ENCODE data around the gene AP1M1.
"Not testable (repeated sequence)": the region's sequence is repeated elsewhere in the genome, so short reads cannot be mapped to it uniquely, and the experiment has no call there.

The AP1M1 gene

DNA sequence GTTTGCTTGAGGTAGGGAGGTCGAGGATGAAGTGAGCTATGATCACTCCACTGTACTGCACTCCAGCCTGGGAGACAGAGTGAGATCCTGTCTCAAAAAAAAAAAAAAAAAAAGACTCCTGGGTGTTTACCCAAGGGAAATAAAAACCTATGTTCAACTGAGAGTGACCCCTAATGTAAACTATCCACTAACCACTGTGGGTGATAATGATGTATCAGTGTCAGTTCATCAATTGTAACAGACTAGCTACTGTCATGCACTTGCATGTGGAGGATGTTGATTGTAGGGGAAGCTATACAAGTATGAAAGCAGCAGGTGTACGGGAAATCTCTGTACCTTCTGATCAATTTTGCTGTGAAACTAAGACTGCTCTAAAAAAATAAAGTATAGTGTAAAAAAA is 21.8 kb upstream of the AP1M1 start:
- Histone ChIP-seq H3K27ac (no peak overlapping the region), H3K27me3 (ENCODE audit: insufficient read depth, low read depth) (no peaks in the 10 kb centered on the region; the same call in 1 of the 2 replicates), H3K4me2 (no peak overlapping the region), H4K20me1 (ENCODE audit: insufficient read depth) (no peaks in the 10 kb centered on the region), H3K4me3 (IDR thresholded peaks at IDR 0.05; ENCODE audit: insufficient read depth, low read depth, low read length) (no peak overlapping the region), H3K79me2 (ENCODE audit: insufficient read depth, low read depth) (no peaks in the 10 kb centered on the region), H2AFZ (ENCODE audit: low read depth) (no peak overlapping the region), H3K36me3 (ENCODE audit: insufficient read depth) (no peaks in the 10 kb centered on the region), H3K9ac (no peak overlapping the region), H3K4me1 (ENCODE audit: low read depth, poor library complexity, severe bottlenecking) (no peaks in the 10 kb centered on the region)
- no peak for TF ChIP-seq CTCF (conservative IDR thresholded peaks at IDR 0.05; ENCODE audit: low read depth, low read length)

DNA sequence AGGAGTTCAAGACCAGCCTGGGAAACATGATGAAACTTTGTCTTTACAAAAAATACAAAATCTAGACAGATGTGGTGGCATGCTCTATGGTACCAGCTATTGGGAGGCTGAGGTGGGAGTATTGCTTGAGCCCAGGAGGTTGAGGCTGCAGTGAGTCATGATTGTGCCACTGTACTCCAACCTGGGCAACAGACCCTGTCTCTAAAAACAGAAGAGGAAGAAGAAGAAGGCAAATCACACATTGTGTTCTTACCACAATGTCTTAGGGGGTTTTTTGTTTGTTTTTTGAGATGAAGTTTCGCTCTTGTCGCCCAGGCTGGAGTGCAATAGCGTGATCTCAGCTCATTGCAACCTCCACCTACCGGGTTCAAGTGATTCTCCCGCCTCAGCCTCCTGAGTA is 18.8 kb upstream of the AP1M1 start:
- H3K4me1 ChIP-seq (ENCODE audit: low read depth, poor library complexity, severe bottlenecking); H2AFZ ChIP-seq (ENCODE audit: low read depth); H3K36me3 ChIP-seq (ENCODE audit: insufficient read depth); H3K4me2 ChIP-seq; H3K9ac ChIP-seq; H3K4me3 ChIP-seq (IDR thresholded peaks at IDR 0.05; ENCODE audit: insufficient read depth, low read depth, low read length); H3K27me3 ChIP-seq (ENCODE audit: insufficient read depth, low read depth); H3K27ac ChIP-seq; H3K79me2 ChIP-seq (ENCODE audit: insufficient read depth, low read depth); H4K20me1 ChIP-seq (ENCODE audit: insufficient read depth): not testable (repeated sequence)

DNA sequence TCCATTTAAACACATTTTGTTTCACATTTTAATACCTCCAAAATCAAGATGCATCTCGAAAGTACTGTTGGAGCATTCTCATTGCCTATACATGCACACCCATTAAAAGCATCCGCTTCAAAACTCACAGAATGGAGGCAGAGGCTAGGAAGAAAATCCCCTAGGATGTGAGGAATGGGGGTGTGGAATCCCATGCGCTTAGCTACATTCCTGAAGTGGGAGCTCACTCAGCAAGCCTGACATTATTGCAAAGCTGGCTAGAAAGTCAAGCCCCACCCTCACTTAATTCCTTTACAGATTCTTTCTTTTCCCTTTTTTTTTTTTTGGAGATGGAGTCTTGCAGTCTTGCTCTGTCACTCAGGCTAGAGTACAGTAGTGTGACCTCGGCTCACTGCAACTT is 17.1 kb upstream of the AP1M1 start:
- no peaks in the 10 kb centered on the region for H4K20me1 ChIP-seq (ENCODE audit: insufficient read depth)
- peaks cover 7% of the 10 kb centered on the region for H3K4me1 ChIP-seq (ENCODE audit: low read depth, poor library complexity, severe bottlenecking)
- peaks cover 7% of the 10 kb centered on the region; the same call in 1 of the 2 replicates for H3K27me3 ChIP-seq (ENCODE audit: insufficient read depth, low read depth)
- H2AFZ ChIP-seq (ENCODE audit: low read depth), result no peak overlapping the region
- TF ChIP-seq CTCF (conservative IDR thresholded peaks at IDR 0.05; ENCODE audit: low read depth, low read length), result no peak
- H3K9ac ChIP-seq, result no peak overlapping the region
- H3K4me3 ChIP-seq (IDR thresholded peaks at IDR 0.05; ENCODE audit: insufficient read depth, low read depth, low read length), result no peak overlapping the region
- H3K79me2 ChIP-seq (ENCODE audit: insufficient read depth, low read depth), result peaks cover 3% of the 10 kb centered on the region; the same call in 1 of the 2 replicates
- no peaks in the 10 kb centered on the region for H3K36me3 ChIP-seq (ENCODE audit: insufficient read depth)
- H3K27ac ChIP-seq, result no peak overlapping the region
- H3K4me2 ChIP-seq, result no peak overlapping the region

- peak overlapping the region; percentile 23 for H3K4me2 ChIP-seq
- no peaks in the 10 kb centered on the region for H3K36me3 ChIP-seq (ENCODE audit: insufficient read depth)
- H3K9ac ChIP-seq, result no peak overlapping the region
- H3K4me1 ChIP-seq (ENCODE audit: low read depth, poor library complexity, severe bottlenecking), result peaks cover 12% of the 10 kb centered on the region
- peaks cover 18% of the 10 kb centered on the region for H3K79me2 ChIP-seq (ENCODE audit: insufficient read depth, low read depth)
- H3K27ac ChIP-seq, result no peak overlapping the region
- peak overlapping the region; percentile 68 for H2AFZ ChIP-seq (ENCODE audit: low read depth)
- no peaks in the 10 kb centered on the region for H4K20me1 ChIP-seq (ENCODE audit: insufficient read depth)
- peaks cover 7% of the 10 kb centered on the region; the same call in 1 of the 2 replicates for H3K27me3 ChIP-seq (ENCODE audit: insufficient read depth, low read depth)
- H3K4me3 ChIP-seq (IDR thresholded peaks at IDR 0.05; ENCODE audit: insufficient read depth, low read depth, low read length), result no peak overlapping the region
- TF ChIP-seq CTCF (conservative IDR thresholded peaks at IDR 0.05; ENCODE audit: low read depth, low read length), result peak; percentile 33
Observed at GRCh38 chr19:16184665-16185122, 13.0 kb upstream of the AP1M1 start.

GRCh38 chr19:16185123-16185767 is 12.5 kb upstream of the AP1M1 start, which contains the start of gene FAM32A:
Gene FAM32A (plus strand): TSS chr19:16185410. CDS start chr19:16185443, 33 bp downstream.
- H3K27me3 ChIP-seq (ENCODE audit: insufficient read depth, low read depth), result peaks cover 7% of the 10 kb centered on the region; the same call in 1 of the 2 replicates
- TF ChIP-seq CTCF (conservative IDR thresholded peaks at IDR 0.05; ENCODE audit: low read depth, low read length), result no peak
- H3K36me3 ChIP-seq (ENCODE audit: insufficient read depth), result no peaks in the 10 kb centered on the region
- H2AFZ ChIP-seq (ENCODE audit: low read depth), result peak within 1 kb of the TSS; percentile 68
- H3K4me2 ChIP-seq, result peak within 1 kb of the TSS; percentile 82
- H4K20me1 ChIP-seq (ENCODE audit: insufficient read depth), result no peaks in the 10 kb centered on the region
- peaks cover 18% of the 10 kb centered on the region for H3K79me2 ChIP-seq (ENCODE audit: insufficient read depth, low read depth)
- no peak within 1 kb of the TSS for H3K4me3 ChIP-seq (IDR thresholded peaks at IDR 0.05; ENCODE audit: insufficient read depth, low read depth, low read length)
- peaks cover 12% of the 10 kb centered on the region for H3K4me1 ChIP-seq (ENCODE audit: low read depth, poor library complexity, severe bottlenecking)
- peak within 1 kb of the TSS; percentile 20; the same call in 1 of the 2 replicates for H3K27ac ChIP-seq
- H3K9ac ChIP-seq, result peak within 1 kb of the TSS; percentile 65

Data from KMS-11 (cell line).